Liver (tissue), 3 donors: ENCODE data around the gene CCDC88C.

Experiments used
- CTCF ChIP-seq: fragments of 150-350 bp; IDR thresholded peaks from 2 replicates; pipeline ENCODE4 v1.5.1; 2017; ENCODE audit warnings: improper control_type of control experiment, low read depth, low read length; ENCODE audit not compliant: missing input control
- FOXA1 ChIP-seq: IDR thresholded peaks from 2 replicates; pipeline ENCODE4 v1.6.1; 2016; ENCODE audit warnings: antibody characterized with exemption
- GABPA ChIP-seq, 2 donors: IDR thresholded peaks in 1 of 2; conservative IDR thresholded peaks in 1 of 2; 2 replicates each; pipeline ENCODE4 v1.6.1; 2016; ENCODE audit warnings: antibody characterized with exemption in 2 of 2, mild to moderate bottlenecking in 1 of 2, moderate library complexity in 1 of 2
- JUND ChIP-seq, 2 donors: IDR thresholded peaks; 2 replicates each; pipeline ENCODE4 v1.6.1; 2016; ENCODE audit warnings: antibody characterized with exemption in 2 of 2
- TAF1 ChIP-seq: conservative IDR thresholded peaks from 2 replicates; pipeline ENCODE4 v1.6.1; 2016; ENCODE audit warnings: antibody characterized with exemption, mild to moderate bottlenecking
- YY1 ChIP-seq: IDR thresholded peaks from 2 replicates; pipeline ENCODE4 v1.6.1; 2016; ENCODE audit warnings: antibody characterized with exemption, mild to moderate bottlenecking
- TF ChIP-seq, protein P1 (sequence below): IDR thresholded peaks from 2 replicates; pipeline ENCODE4 v1.6.1; 2016; ENCODE audit warnings: antibody characterized with exemption, mild to moderate bottlenecking
- TF ChIP-seq, protein P2 (sequence below): IDR thresholded peaks from 2 replicates; pipeline ENCODE4 v1.6.1; 2016; ENCODE audit warnings: antibody characterized with exemption
- donor health status: healthy.
- donor health status: healthy.

DNA sequence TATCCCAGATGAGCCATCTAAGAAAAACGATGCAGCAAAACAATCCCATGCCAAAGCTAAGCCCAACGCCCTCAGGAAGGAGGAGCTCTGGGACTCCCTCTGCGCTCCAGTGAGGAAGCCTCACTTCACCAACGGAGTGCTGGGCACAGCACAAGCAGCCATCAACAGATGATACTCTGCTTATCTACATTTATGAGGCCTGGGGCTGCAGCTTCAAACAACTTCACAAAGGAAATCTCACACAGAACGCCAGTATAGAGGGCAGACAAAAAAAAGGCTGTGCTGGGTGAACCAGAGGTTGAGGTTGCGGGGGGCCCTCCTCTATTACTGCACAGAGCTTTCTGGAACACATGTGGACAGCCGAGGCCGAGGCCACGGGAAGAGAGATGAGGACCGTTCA lies 138.3 kb downstream of the CCDC88C start:
- TF ChIP-seq CTCF (no peak), JUND (IDR thresholded peaks at IDR 0.05) (no peak), GABPA (IDR thresholded peaks at IDR 0.05 in 1 of 2, conservative IDR thresholded peaks at IDR 0.05 in 1 of 2) (no peak), YY1 (no peak), TAF1 (no peak), FOXA1 (no peak)
- TF ChIP-seq, protein P1, sequence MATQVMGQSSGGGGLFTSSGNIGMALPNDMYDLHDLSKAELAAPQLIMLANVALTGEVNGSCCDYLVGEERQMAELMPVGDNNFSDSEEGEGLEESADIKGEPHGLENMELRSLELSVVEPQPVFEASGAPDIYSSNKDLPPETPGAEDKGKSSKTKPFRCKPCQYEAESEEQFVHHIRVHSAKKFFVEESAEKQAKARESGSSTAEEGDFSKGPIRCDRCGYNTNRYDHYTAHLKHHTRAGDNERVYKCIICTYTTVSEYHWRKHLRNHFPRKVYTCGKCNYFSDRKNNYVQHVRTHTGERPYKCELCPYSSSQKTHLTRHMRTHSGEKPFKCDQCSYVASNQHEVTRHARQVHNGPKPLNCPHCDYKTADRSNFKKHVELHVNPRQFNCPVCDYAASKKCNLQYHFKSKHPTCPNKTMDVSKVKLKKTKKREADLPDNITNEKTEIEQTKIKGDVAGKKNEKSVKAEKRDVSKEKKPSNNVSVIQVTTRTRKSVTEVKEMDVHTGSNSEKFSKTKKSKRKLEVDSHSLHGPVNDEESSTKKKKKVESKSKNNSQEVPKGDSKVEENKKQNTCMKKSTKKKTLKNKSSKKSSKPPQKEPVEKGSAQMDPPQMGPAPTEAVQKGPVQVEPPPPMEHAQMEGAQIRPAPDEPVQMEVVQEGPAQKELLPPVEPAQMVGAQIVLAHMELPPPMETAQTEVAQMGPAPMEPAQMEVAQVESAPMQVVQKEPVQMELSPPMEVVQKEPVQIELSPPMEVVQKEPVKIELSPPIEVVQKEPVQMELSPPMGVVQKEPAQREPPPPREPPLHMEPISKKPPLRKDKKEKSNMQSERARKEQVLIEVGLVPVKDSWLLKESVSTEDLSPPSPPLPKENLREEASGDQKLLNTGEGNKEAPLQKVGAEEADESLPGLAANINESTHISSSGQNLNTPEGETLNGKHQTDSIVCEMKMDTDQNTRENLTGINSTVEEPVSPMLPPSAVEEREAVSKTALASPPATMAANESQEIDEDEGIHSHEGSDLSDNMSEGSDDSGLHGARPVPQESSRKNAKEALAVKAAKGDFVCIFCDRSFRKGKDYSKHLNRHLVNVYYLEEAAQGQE: no peak
- TF ChIP-seq, protein P2, sequence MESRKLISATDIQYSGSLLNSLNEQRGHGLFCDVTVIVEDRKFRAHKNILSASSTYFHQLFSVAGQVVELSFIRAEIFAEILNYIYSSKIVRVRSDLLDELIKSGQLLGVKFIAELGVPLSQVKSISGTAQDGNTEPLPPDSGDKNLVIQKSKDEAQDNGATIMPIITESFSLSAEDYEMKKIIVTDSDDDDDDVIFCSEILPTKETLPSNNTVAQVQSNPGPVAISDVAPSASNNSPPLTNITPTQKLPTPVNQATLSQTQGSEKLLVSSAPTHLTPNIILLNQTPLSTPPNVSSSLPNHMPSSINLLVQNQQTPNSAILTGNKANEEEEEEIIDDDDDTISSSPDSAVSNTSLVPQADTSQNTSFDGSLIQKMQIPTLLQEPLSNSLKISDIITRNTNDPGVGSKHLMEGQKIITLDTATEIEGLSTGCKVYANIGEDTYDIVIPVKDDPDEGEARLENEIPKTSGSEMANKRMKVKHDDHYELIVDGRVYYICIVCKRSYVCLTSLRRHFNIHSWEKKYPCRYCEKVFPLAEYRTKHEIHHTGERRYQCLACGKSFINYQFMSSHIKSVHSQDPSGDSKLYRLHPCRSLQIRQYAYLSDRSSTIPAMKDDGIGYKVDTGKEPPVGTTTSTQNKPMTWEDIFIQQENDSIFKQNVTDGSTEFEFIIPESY: no peak
